ENCODE data around the gene TENT4A. TPM values are rescaled to one million over a fixed set of nuclear protein-coding genes. Genes with fewer than 3 reads are reported as not detected.

TENT4A gene
- total RNA-seq, 6 experiments from 2014 or later = 19.8 to 23.8 (median 21.7) TPM

- Mint-ChIP-seq H3K27ac (no peak overlapping the region), H3K36me3 (ENCODE audit: low read depth) (no peaks in the 10 kb centered on the region), H3K4me1 (ENCODE audit: low read depth) (peaks cover 20% of the 10 kb centered on the region), H3K4me3 (no peak overlapping the region), H3K27me3 (ENCODE audit: insufficient read depth) (peaks cover 7% of the 10 kb centered on the region), H3K9me3 (peaks cover 6% of the 10 kb centered on the region)
- peak; percentile 37 for DNase-seq
- TF ChIP-seq CTCF (IDR thresholded peaks at IDR 0.05) = no peak
Measured at GRCh38 chr5:6804766-6805501, 91.7 kb downstream of the TENT4A start.

GRCh38 chr5:6805841-6806240 is 92.6 kb downstream of the TENT4A start:
- no peak for DNase-seq
- Mint-ChIP-seq H3K27ac (no peak overlapping the region), H3K27me3 (ENCODE audit: insufficient read depth) (peaks cover 5% of the 10 kb centered on the region), H3K4me3 (no peak overlapping the region), H3K4me1 (ENCODE audit: low read depth) (peaks cover 20% of the 10 kb centered on the region), H3K9me3 (peaks cover 6% of the 10 kb centered on the region), H3K36me3 (ENCODE audit: low read depth) (no peaks in the 10 kb centered on the region)
- no peak for TF ChIP-seq CTCF (IDR thresholded peaks at IDR 0.05)

Other genes with a start within 250 kb of the TENT4A start
- gene NSUN2, start 80.4 kb upstream of the TENT4A start, total RNA-seq (2021; fragmentation: NEBNext Ultra II Directional; extraction: Animal tissue kit (Norgen Biotek cat#: 25700)) = 10 to 100 TPM; 59.9 to 67.7 (median 60.5) TPM
- gene SRD5A1, start 80.0 kb upstream of the TENT4A start, total RNA-seq (2021; fragmentation: NEBNext Ultra II Directional; extraction: Animal tissue kit (Norgen Biotek cat#: 25700)) = 10 to 100 TPM; 24.0 to 28.5 (median 26.6) TPM

All from HFFc6 (cell line).